Type B pancreatic cell (in vitro differentiated cells): Measurements from ENCODE around the gene ZBED4. TPM values are rescaled to one million over a fixed set of nuclear protein-coding genes. Genes with fewer than 3 reads are reported as not detected.

Source experiments
- DNase-seq: peaks from one replicate; pipeline ENCODE4 v3.0.0; 2021; ENCODE audit warnings: mixed read lengths; ENCODE audit not compliant: unreplicated experiment; ENCODE audit errors: extremely low spot score
- H3K27ac Mint-ChIP-seq: 2 replicates; pipeline ENCODE4 v1.8.0; 2021; ENCODE audit warnings: mild to moderate bottlenecking, mixed read lengths
- H3K27me3 Mint-ChIP-seq: 2 replicates; pipeline ENCODE4 v1.8.0; 2021; ENCODE audit warnings: mixed read lengths
- H3K36me3 Mint-ChIP-seq: 2 replicates; pipeline ENCODE4 v1.8.0; 2021; ENCODE audit warnings: mixed read lengths
- H3K4me1 Mint-ChIP-seq: one replicate; pipeline ENCODE4 v1.8.0; 2021; ENCODE audit warnings: mixed read lengths; ENCODE audit not compliant: unreplicated experiment
- H3K4me3 Mint-ChIP-seq: 2 replicates; pipeline ENCODE4 v1.8.0; 2021; ENCODE audit warnings: mild to moderate bottlenecking, mixed read lengths
- H3K9me3 Mint-ChIP-seq: 2 replicates; pipeline ENCODE4 v1.8.0; 2021; ENCODE audit warnings: mixed read lengths
- CTCF ChIP-seq: fragments of 200-600 bp; sonication (generic); conservative IDR thresholded peaks from 2 replicates; pipeline ENCODE4 v1.5.0; 2021; ENCODE audit warnings: antibody characterized with exemption, mild to moderate bottlenecking
- total RNA-seq: library from RNA; stranded (reverse); gene quantifications from 2 replicates; pipeline ENCODE4 v1.2.1, GENCODE V29; 2021; ENCODE audit warnings: low replicate concordance

The ZBED4 gene
- total RNA-seq, 1 donor from 2014 or later: 29.1 TPM

DNA sequence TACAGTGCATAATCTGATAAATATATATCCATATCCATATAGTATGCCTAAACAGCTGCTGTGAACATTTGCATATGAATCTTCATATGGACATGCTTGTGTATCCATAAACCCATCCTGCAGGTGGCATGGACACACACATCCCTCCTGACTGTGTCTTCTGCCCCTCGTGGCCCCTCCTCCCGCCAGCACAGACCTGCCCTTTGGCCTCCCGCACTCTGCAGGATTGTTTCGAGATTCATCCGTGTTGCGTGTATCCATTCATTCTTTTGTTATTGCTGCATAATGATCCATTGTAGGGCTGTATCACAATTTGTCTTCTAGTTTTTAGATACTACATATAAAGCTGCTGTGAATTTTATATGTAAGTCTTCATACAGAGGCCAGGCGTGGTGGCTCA, 24.0 kb downstream of the ZBED4 start:
- Mint-ChIP-seq H3K36me3 (peaks cover 54% of the 10 kb centered on the region), H3K27ac (no peak overlapping the region), H3K27me3 (no peaks in the 10 kb centered on the region), H3K9me3 (peaks cover 27% of the 10 kb centered on the region), H3K4me3 (no peak overlapping the region), H3K4me1 (no peaks in the 10 kb centered on the region)
- no peak for TF ChIP-seq CTCF
- no peak for DNase-seq

- Mint-ChIP-seq H3K27me3 (no peaks in the 10 kb centered on the region), H3K4me1 (no peaks in the 10 kb centered on the region), H3K27ac (no peak overlapping the region), H3K36me3 (peaks cover 57% of the 10 kb centered on the region), H3K9me3 (peaks cover 32% of the 10 kb centered on the region), H3K4me3 (no peak overlapping the region)
- TF ChIP-seq CTCF: no peak
- no peak for DNase-seq
These were observed 24.6 kb downstream of the ZBED4 start for GRCh38 chr22:49878206-49878605.

- Mint-ChIP-seq H3K4me1 (no peaks in the 10 kb centered on the region), H3K27ac (no peak overlapping the region), H3K27me3 (no peaks in the 10 kb centered on the region), H3K9me3 (peaks cover 22% of the 10 kb centered on the region), H3K36me3 (peaks cover 57% of the 10 kb centered on the region), H3K4me3 (no peak overlapping the region)
- TF ChIP-seq CTCF: no peak
- no peak for DNase-seq
These were observed 26.2 kb downstream of the ZBED4 start for GRCh38 chr22:49879871-49880270.

- TF ChIP-seq CTCF: no peak
- Mint-ChIP-seq H3K27me3 (no peaks in the 10 kb centered on the region), H3K4me3 (no peak overlapping the region), H3K36me3 (peaks cover 54% of the 10 kb centered on the region), H3K4me1 (no peaks in the 10 kb centered on the region), H3K27ac (no peak overlapping the region), H3K9me3 (peaks cover 22% of the 10 kb centered on the region)
- DNase-seq: no peak
These were observed 26.6 kb downstream of the ZBED4 start for GRCh38 chr22:49880281-49880680.

GRCh38 chr22:49881856-49882255, 28.2 kb downstream of the ZBED4 start:
- Mint-ChIP-seq H3K9me3 (peaks cover 11% of the 10 kb centered on the region), H3K27me3 (no peaks in the 10 kb centered on the region), H3K27ac (no peak overlapping the region), H3K4me1 (no peaks in the 10 kb centered on the region), H3K36me3 (peaks cover 57% of the 10 kb centered on the region), H3K4me3 (no peak overlapping the region)
- DNase-seq: no peak
- TF ChIP-seq CTCF: no peak
